Measurements from ENCODE around the gene SPTB.

Gene SPTB

DNA sequence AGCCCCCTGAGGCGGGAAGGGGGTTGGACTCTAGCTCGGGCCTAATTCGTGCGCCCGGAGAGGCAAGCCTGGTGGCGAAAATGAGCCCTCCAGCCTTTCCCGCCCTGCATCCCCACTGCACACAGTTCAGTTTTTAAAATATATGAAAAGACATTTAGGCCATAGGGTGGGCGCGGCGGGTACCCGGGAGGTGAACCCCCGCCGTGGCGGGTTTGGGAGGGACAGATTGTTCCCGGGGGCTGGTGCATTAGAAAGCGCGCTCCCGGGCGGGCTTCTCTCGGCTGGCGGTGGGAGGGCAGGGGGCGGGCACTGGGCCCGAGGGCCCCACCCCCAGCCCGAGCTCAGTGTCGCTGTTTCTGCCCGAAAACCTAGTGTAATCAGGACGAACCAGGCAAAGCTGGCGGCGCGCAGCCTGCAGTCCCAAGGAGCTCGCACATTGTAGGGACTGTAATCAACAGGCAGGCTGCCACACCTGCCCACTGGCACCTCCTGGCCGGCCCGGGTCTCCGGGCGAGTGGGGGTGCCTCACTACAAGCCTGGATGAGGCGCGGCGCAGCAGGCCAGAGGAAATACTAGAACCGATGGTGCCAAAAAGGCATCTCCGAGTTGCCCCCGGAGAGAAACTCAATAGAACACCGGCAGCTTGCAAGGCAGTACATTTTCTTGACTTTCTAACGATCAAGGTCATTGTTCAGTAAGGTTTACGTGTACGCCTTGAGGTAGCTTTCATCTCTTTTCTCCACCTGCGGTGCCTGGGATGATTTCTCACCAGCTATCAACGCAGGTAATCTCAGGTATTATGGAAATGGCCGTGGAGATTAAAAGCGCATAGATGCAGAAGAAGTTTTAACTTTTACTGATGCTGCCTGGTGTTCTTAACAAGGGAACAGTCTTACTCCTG, 764 bp upstream of the SPTB start:
- peak; percentile 84 for DNase-seq

DNA sequence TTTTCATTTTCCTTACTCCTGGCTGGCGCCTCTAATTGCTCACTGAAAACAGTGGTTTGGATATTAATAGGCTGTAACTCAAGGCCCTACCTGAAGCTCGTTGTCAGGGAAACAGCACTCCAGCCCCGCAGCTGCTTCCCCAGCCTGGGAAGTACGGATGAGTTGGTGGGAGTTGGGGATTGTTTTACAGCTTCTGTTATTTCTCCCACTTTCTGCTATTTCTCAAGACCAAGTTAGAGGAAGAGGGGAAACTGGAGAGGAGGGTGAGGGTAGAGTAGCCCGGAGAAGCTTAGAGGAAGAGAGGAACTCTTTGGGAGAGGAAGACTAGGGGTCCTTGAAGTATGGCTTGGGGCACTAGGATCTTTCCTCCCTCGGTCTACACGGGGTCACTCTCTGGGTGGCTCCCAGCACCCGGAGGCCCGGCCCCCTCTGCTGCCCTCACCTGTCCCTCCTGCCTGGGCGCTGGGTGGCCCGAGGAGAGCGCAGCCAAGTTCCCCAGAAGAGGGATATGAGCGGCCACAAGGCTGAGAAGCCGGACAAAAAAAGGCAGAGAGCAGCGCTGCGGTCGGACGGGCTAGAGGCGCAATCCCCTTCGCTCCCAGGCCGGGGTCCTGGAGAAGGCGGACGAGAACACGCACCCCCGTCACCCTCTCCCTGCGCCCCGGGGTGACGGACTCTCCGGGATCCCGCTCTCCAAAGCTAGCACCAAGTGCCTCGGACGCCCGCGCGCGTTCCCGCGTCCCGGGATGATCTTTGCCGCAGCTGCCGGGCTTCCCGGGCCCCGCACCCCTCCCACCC, 671 bp downstream of the SPTB start:
- DNase-seq: no peak

DNA sequence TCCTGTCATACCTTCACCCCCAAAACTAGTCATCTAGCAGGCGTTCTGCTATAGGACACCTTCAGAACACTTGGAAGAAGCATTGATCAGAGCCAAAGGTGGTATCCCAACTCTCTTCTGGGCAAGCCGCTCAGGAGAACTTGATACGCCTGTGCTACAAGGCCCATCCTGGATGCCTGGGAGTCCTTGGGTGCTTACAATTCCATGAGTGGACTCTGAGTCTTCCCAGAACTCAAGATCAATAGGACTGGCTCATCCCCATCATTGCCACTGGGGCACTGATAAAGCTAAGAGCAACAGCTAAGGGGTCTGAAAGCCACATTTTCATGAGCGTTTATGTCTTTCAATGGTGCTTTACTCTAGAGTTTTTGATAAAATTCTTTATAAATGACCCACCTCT, 1.9 kb downstream of the SPTB start:
- no peak for DNase-seq

DNA sequence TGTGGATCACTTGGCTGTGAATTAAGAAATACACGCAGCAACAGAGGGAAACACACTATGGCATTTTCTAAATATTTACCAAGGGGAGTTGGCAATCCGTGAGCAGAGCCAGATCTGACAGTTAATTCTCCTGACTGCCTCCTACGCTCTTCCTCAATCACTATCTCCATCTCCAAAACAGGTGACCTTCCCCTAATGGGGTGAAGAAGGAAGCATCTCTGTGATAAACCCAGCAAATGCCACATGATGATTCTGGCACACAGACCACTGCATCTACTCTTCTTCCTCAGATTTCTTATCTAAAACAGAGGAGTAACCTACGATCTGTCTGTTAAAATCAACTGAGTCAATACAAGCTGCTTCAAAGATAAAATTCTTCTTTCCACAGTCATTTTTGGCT, 4.4 kb downstream of the SPTB start:
- DNase-seq: no peak

DNA sequence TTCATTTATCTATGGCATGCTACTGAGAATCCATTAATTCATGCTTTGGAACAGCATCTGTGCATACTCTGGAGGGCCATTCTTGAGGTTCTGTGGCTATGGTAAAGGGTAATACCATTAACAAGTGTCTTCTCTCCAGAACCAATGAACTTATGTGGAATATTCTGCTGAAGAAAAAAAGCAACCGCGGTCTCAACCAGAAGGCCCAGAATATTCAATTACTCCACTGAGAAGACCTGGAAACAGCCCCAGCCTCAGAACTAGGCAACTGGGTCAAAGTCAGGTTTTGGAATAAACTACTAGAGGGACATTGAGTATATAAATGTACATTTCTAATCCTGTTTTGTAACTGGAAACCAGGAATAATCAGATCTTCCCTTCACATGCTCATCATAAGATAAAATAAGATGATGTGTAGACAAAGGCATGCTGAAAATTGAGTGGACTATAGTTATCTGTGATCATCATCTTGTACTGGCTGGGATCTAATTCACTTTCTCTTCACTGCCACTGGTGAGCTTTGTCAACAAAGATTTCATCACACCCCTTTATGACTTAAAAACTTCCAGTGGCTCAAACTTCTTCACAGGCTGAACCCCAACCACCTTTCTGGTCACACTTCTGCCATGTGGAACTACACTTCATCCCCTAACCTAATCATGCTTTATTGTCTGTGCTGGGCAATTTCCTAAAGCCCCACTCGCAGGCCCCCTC, 6.0 kb downstream of the SPTB start:
- DNase-seq: no peak

GRCh38 chr14:64871344-64871743, 8.4 kb downstream of the SPTB start:
- DNase-seq: no peak

- DNase-seq: no peak
Measured at GRCh38 chr14:64870160-64870559, 9.5 kb downstream of the SPTB start.

DNA sequence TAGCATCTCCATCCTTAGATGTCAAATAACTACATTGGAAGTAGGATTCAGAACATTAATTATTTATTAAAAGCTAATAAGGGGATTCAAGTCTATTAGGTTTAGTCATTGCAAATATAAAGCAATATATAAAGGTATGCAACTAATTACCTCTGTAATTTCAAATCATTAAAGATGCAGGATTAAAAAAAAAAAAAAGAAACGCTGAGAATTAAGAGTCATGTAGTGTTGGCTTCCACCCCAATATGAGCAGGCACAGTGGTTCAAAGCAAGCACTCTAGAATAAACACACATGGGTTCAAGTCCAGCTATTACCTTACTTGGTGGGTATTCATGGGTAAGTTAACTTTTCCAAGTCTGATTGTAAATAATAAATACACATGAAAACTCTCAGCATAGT, 10.9 kb downstream of the SPTB start:
- no peak for DNase-seq

GRCh38 chr14:64868379-64868778, 11.3 kb downstream of the SPTB start:
- DNase-seq: no peak

- no peak for DNase-seq
Measured at GRCh38 chr14:64867182-64867581, 12.5 kb downstream of the SPTB start.

DNA sequence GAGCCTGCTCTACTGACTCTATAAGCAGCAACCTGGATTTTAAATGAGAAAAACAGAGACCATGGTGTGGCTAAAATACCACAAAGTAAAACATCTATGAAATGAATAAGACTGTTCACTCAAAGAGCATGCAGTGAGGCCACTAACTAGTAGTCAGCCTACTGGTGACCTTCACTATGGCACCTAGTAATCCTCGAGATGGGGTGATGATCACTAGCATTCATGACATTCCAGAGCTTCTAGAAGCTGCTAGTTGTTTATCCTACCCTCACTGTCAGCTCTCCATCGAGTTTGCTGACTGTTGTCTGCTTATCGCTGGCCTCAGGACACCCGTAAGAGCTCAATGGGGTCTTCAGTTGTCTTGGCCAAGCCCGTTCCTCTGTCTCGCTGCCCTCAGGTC, 13.7 kb downstream of the SPTB start:
- no peak for DNase-seq

- DNase-seq: no peak
Measured at GRCh38 chr14:64865109-64865508, 14.6 kb downstream of the SPTB start.

DNA sequence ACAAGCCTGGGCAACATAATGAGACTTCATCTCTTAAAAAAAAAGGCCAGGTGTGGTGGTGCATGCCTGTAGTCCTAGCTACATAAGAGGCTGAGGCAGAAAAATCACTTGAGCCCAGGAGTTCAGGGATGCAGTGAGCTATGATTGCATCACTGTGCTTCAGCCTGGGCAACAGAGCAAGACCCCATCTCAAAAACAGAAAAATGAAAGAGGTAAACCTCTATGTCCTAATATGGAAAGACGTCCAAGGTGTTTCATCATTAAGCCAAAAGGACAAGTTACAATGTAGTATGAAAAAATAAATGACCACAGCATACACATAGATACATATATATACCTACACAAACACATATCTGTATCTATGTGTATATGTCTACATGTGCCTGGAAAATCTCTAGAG, 15.4 kb downstream of the SPTB start:
- DNase-seq: no peak

- no peak for DNase-seq
Measured at GRCh38 chr14:64861916-64862315, 17.8 kb downstream of the SPTB start.

- DNase-seq: no peak
Measured at GRCh38 chr14:64860039-64860438, 19.7 kb downstream of the SPTB start.

- no peak for DNase-seq
Measured at GRCh38 chr14:64857979-64858744, 21.5 kb downstream of the SPTB start.

- DNase-seq: no peak
Measured at GRCh38 chr14:64856529-64857445, 22.9 kb downstream of the SPTB start.

DNA sequence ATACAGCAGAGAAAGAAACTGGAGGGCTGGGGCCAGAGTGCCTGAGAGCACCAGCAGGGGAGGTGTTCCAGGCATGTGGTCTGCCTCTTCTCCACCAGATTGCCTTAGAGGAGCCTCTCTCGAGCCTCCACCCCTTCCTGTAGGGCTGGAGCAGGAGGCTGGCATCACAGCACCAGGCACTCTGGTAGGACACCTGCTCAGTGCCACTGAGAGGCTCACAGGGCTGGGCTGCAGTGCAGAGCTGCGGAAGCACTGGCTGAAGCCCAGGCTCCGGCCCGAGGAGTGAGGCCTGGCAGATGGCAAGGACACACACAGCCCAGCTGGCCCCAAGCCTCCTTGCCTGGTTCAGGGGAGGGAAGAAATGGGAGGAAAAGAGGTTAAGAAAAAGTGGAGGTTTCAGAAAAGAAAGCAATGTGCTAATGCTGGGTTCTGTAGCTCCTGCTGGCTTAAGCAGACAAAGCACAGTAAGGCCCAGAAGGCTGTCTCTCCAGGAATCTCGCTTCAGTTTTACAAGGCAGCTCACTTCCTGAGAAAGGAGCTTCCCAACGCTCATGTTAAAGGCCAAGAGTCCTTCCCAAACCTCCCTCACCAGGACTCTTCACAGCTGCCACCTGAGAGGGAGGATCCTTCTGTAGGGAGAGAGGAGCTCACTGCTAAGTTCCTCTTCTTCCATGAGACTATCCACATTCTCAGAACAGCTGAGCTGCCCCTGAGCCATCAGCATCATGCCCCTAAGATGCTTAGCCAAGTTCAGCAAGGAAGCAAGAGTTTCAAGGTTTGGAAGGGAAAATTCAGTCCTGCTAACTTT, 23.8 kb downstream of the SPTB start:
- DNase-seq: no peak

DNA sequence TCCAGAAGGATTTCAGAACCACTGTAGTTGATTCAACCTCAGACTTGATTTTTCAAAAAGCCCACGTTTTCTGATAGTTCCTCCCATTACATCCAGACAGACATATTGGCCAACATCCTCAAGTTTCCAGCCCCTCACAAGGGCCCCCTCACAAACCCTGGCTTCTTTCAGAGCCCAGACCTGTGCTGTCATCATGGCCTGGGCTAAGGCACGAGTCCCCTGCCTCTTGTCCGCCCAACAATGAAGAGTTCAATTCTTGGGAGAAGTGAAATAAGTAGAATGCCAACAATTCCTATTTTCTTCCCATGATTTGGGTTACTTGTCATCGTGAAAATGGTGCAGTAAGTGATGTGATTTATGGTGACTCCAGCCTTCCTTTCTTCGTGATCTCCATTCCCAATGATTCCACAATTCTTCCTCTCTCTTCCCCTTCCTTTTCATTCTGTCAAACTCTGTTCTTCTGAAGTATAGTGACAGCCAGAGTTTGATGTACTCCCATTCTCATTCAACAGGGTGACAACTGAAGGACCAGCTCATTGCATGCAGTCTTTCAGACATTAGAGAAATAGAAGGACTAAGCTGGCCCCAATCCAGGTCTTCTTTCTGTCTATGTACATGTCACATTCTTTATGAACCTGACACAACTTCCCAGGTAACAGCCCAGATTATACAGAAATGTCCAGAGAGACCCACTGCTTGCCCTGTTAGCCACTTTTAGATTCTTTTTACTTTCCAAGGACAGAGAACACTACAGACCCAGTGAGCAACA, 29.2 kb downstream of the SPTB start:
- no peak for DNase-seq

DNA sequence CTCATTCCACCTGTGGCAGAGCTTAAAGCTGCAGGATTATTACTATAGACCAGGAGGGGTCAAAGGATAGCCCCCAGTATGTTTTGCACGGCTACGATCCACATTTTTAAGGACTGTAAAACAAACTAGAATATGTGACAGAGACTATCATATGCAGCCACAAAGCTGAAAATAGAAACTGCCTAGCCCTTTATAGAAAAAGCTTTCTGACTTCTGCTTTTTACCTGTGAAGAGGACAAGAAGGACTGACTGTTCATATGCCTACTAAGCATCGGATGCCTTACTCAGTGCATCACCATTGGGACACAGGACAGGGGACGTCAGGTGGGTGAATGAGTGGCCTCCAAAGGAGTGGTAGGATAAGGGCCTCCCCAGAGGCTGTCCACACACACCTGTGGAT, 29.8 kb downstream of the SPTB start:
- no peak for DNase-seq

All from activated CD8-positive, alpha-beta memory T cell treated with anti-CD3 and anti-CD28 coated beads for 24 hours (primary cell).